Activated T-cell treated with anti-CD3 and anti-CD28 coated beads, Interleukin-2, amount 50 U/mL, for 4 hours (primary cell): ENCODE data around the gene CAPN14. TPM values are rescaled to one million over a fixed set of nuclear protein-coding genes. Genes with fewer than 3 reads are reported as not detected.

Experiments
- ATAC-seq, 2 donors: fragments of 200-7000 bp; cut with Tn5 transposase; one replicate each; pipeline ENCODE4 v1.10.0; 2021
- DNase-seq: peaks from one replicate; pipeline ENCODE4 v3.0.0-alpha.2; 2020
- H3K27me3 Mint-ChIP-seq: one replicate; pipeline ENCODE4 v1.8.0; 2021; ENCODE audit warnings: low read depth, mixed read lengths
- H3K36me3 Mint-ChIP-seq: one replicate; pipeline ENCODE4 v1.8.0; 2022; ENCODE audit warnings: mixed read lengths; ENCODE audit not compliant: insufficient read depth
- H3K4me1 Mint-ChIP-seq: one replicate; pipeline ENCODE4 v1.8.0; 2021; ENCODE audit warnings: low read depth, mixed read lengths
- H3K4me3 Mint-ChIP-seq: one replicate; pipeline ENCODE4 v1.8.0; 2021; ENCODE audit warnings: mild to moderate bottlenecking, moderate library complexity, mixed read lengths
- H3K9me3 Mint-ChIP-seq: one replicate; pipeline ENCODE4 v1.8.0; 2021; ENCODE audit warnings: mixed read lengths
- total RNA-seq, 3 donors: library from RNA; stranded (reverse); gene quantifications; one replicate each; pipeline ENCODE4 v1.2.1, GENCODE V29; 2021

Gene CAPN14
- total RNA-seq, 3 donors from 2014 or later, result 0.10 to 0.24 (median 0.14) TPM

GRCh38 chr2:31223749-31224148, 6.4 kb upstream of the CAPN14 start:
- Mint-ChIP-seq H3K36me3 (no peaks in the 10 kb centered on the region), H3K9me3 (no peaks in the 10 kb centered on the region), H3K4me1 (peaks cover 2% of the 10 kb centered on the region), H3K4me3 (no peak overlapping the region), H3K27me3 (peaks cover 26% of the 10 kb centered on the region)
- DNase-seq (no peak), ATAC-seq (no peak)

- H3K4me1 Mint-ChIP-seq, result peaks cover 2% of the 10 kb centered on the region
- no peak for DNase-seq
- no peaks in the 10 kb centered on the region for H3K9me3 Mint-ChIP-seq
- H3K27me3 Mint-ChIP-seq, result peaks cover 23% of the 10 kb centered on the region
- no peaks in the 10 kb centered on the region for H3K36me3 Mint-ChIP-seq
- ATAC-seq, result no peak
- H3K4me3 Mint-ChIP-seq, result no peak overlapping the region
These were observed 5.7 kb upstream of the CAPN14 start for GRCh38 chr2:31223026-31223425.

- Mint-ChIP-seq H3K4me1 (peaks cover 2% of the 10 kb centered on the region), H3K4me3 (no peak overlapping the region), H3K36me3 (no peaks in the 10 kb centered on the region), H3K27me3 (peaks cover 23% of the 10 kb centered on the region), H3K9me3 (no peaks in the 10 kb centered on the region)
- ATAC-seq (no peak), DNase-seq (no peak)
These were observed 4.8 kb upstream of the CAPN14 start for GRCh38 chr2:31222071-31222470.

GRCh38 chr2:31221544-31221943, 4.2 kb upstream of the CAPN14 start:
- no peak for ATAC-seq
- H3K4me1 Mint-ChIP-seq, result peaks cover 2% of the 10 kb centered on the region
- H3K27me3 Mint-ChIP-seq, result peaks cover 23% of the 10 kb centered on the region

GRCh38 chr2:31219131-31219969, 2.0 kb upstream of the CAPN14 start:
- Mint-ChIP-seq H3K9me3 (no peaks in the 10 kb centered on the region), H3K4me3 (no peak overlapping the region), H3K27me3 (peaks cover 23% of the 10 kb centered on the region), H3K4me1 (peaks cover 6% of the 10 kb centered on the region), H3K36me3 (no peaks in the 10 kb centered on the region)
- no peak for DNase-seq
- ATAC-seq, result no peak

More at GRCh38 chr2:31221544-31221943, 4.2 kb upstream of the CAPN14 start:
- Mint-ChIP-seq H3K9me3 (no peaks in the 10 kb centered on the region), H3K36me3 (no peaks in the 10 kb centered on the region), H3K4me3 (no peak overlapping the region)
- DNase-seq, result no peak

GRCh38 chr2:31216734-31217133, 581 bp downstream of the CAPN14 start:
- no peak overlapping the region for H3K4me3 Mint-ChIP-seq
- H3K27me3 Mint-ChIP-seq, result peaks cover 6% of the 10 kb centered on the region
- ATAC-seq (no peak), DNase-seq (no peak)
- no peaks in the 10 kb centered on the region for H3K36me3 Mint-ChIP-seq
- H3K4me1 Mint-ChIP-seq, result peaks cover 9% of the 10 kb centered on the region
- no peaks in the 10 kb centered on the region for H3K9me3 Mint-ChIP-seq

- H3K4me3 Mint-ChIP-seq, result no peak overlapping the region
- DNase-seq (no peak), ATAC-seq (no peak)
- H3K9me3 Mint-ChIP-seq, result no peaks in the 10 kb centered on the region
- no peaks in the 10 kb centered on the region for H3K36me3 Mint-ChIP-seq
- peaks cover 6% of the 10 kb centered on the region for H3K4me1 Mint-ChIP-seq
- H3K27me3 Mint-ChIP-seq, result no peaks in the 10 kb centered on the region
These were observed 2.8 kb downstream of the CAPN14 start for GRCh38 chr2:31214444-31214915.

GRCh38 chr2:31213601-31214443, 3.5 kb downstream of the CAPN14 start:
- DNase-seq (no peak), ATAC-seq (no peak)
- Mint-ChIP-seq H3K4me3 (no peak overlapping the region), H3K4me1 (peaks cover 6% of the 10 kb centered on the region), H3K36me3 (no peaks in the 10 kb centered on the region), H3K27me3 (no peaks in the 10 kb centered on the region), H3K9me3 (no peaks in the 10 kb centered on the region)

GRCh38 chr2:31212659-31213600, 4.4 kb downstream of the CAPN14 start:
- H3K9me3 Mint-ChIP-seq, result no peaks in the 10 kb centered on the region
- ATAC-seq, result no peak
- H3K4me1 Mint-ChIP-seq, result peaks cover 6% of the 10 kb centered on the region
- H3K4me3 Mint-ChIP-seq, result no peak overlapping the region
- DNase-seq, result no peak
- no peaks in the 10 kb centered on the region for H3K27me3 Mint-ChIP-seq
- no peaks in the 10 kb centered on the region for H3K36me3 Mint-ChIP-seq

- H3K36me3 Mint-ChIP-seq, result no peaks in the 10 kb centered on the region
- ATAC-seq, result no peak
- H3K4me3 Mint-ChIP-seq, result no peak overlapping the region
- H3K27me3 Mint-ChIP-seq, result peaks cover 3% of the 10 kb centered on the region
- no peak for DNase-seq
- no peaks in the 10 kb centered on the region for H3K4me1 Mint-ChIP-seq
- H3K9me3 Mint-ChIP-seq, result no peaks in the 10 kb centered on the region
These were observed 9.1 kb downstream of the CAPN14 start for GRCh38 chr2:31208240-31208639.

GRCh38 chr2:31207790-31208189, 9.5 kb downstream of the CAPN14 start:
- Mint-ChIP-seq H3K4me1 (no peaks in the 10 kb centered on the region), H3K36me3 (no peaks in the 10 kb centered on the region), H3K27me3 (peaks cover 3% of the 10 kb centered on the region), H3K9me3 (no peaks in the 10 kb centered on the region), H3K4me3 (no peak overlapping the region)
- no peak for DNase-seq
- no peak for ATAC-seq

GRCh38 chr2:31205613-31206012, 11.7 kb downstream of the CAPN14 start:
- Mint-ChIP-seq H3K27me3 (peaks cover 3% of the 10 kb centered on the region), H3K4me1 (no peaks in the 10 kb centered on the region), H3K36me3 (no peaks in the 10 kb centered on the region), H3K4me3 (no peak overlapping the region), H3K9me3 (no peaks in the 10 kb centered on the region)
- DNase-seq, result no peak
- ATAC-seq, result no peak

- Mint-ChIP-seq H3K9me3 (no peaks in the 10 kb centered on the region), H3K27me3 (peaks cover 3% of the 10 kb centered on the region), H3K4me3 (no peak overlapping the region), H3K4me1 (no peaks in the 10 kb centered on the region), H3K36me3 (no peaks in the 10 kb centered on the region)
- no peak for ATAC-seq
- DNase-seq, result no peak
These were observed 12.1 kb downstream of the CAPN14 start for GRCh38 chr2:31205186-31205585.

- Mint-ChIP-seq H3K4me3 (no peak overlapping the region), H3K36me3 (no peaks in the 10 kb centered on the region), H3K27me3 (peaks cover 3% of the 10 kb centered on the region), H3K4me1 (no peaks in the 10 kb centered on the region), H3K9me3 (no peaks in the 10 kb centered on the region)
- DNase-seq (no peak), ATAC-seq (no peak)
These were observed 12.5 kb downstream of the CAPN14 start for GRCh38 chr2:31204783-31205182.
